ENCODE measurements around the gene ASPHD2.
A peak's percentile ranks its signal among the peaks of the same experiment; 100 is the strongest.

Gene ASPHD2

GRCh38 chr22:26479043-26479791, 50.2 kb downstream of the ASPHD2 start:
- peak; percentile 41 for FAIRE-seq

DNA sequence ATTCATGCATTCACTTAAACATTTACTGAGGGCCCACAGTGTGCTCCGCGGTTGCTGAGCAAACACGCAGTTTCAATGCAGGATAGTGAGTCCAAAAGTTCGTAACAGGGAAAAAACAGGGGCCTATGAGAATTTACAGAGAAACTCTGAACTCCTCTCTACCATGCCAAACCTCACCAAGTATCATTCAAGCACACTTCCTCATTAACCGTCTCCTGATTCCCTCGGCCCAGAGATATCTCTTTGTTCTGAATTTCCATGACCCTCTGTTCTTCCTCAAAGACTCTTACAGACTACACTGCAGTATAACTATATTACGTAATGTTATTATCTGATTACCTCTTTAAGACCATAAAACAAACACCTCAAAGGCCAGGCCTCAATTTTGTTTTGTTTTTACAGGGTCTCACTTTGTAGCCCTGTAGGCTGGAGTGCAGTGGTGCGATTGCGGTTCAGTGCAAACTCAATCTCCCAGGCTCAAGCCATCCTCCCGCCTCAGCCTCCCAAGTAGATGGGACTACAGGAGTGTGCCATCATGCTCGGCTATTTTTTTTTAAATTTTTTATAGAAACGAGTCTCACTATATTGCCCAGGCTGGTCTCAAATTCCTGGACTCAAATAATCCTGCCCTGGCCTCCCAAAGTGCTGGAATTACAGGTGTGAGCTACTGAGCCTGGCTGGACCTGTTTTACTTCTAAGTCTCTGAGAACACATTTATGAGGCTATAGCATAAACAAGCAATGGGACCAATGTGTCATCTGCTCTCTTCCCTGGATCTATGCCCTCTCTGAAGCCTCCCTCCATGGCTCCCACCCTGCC, 50.9 kb downstream of the ASPHD2 start:
- no peak for FAIRE-seq

- no peak for FAIRE-seq
These were observed 51.5 kb downstream of the ASPHD2 start for GRCh38 chr22:26480611-26480932.

GRCh38 chr22:26481112-26481693, 52.1 kb downstream of the ASPHD2 start:
- FAIRE-seq, result no peak

DNA sequence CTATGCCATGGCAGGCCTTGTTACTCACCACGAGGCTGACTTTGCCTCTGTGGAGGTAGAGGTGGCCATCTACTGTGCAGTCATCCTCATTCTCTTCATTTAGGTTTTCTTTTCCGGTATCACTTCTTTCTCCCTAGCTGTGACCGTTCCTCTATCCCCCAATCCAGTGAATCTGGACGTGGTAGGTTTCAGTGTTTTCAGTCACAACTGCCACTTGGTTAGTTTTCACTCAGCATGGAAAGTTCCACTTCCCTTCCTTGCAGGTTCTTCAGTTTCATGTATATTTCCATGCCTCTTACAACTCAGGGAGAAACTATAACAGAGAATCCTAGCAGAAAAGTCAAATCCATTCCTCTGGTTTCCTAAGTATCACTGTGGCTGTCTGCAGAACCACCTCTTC, 52.6 kb downstream of the ASPHD2 start:
- no peak for FAIRE-seq

- no peak for FAIRE-seq
These were observed 53.1 kb downstream of the ASPHD2 start for GRCh38 chr22:26482161-26482560.

DNA sequence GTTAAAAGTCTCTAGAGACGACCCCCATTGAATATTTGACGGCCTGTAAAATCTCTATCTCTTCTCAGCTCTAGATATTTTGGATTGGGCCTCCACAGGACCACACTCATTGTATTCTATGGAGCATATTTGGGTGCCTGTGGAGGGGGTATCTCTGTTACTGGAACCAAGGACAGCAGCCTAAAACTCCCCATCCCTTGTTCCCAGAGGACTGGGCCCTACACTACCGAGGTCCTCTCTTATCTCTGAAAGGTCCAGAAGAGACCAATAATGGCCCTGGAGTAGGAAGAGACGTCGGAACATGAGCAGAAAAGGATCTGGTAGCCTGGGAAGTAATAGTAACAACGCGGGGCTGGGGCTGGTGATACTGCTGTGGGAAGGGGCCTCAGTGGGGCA, 54.0 kb downstream of the ASPHD2 start:
- FAIRE-seq, result no peak

DNA sequence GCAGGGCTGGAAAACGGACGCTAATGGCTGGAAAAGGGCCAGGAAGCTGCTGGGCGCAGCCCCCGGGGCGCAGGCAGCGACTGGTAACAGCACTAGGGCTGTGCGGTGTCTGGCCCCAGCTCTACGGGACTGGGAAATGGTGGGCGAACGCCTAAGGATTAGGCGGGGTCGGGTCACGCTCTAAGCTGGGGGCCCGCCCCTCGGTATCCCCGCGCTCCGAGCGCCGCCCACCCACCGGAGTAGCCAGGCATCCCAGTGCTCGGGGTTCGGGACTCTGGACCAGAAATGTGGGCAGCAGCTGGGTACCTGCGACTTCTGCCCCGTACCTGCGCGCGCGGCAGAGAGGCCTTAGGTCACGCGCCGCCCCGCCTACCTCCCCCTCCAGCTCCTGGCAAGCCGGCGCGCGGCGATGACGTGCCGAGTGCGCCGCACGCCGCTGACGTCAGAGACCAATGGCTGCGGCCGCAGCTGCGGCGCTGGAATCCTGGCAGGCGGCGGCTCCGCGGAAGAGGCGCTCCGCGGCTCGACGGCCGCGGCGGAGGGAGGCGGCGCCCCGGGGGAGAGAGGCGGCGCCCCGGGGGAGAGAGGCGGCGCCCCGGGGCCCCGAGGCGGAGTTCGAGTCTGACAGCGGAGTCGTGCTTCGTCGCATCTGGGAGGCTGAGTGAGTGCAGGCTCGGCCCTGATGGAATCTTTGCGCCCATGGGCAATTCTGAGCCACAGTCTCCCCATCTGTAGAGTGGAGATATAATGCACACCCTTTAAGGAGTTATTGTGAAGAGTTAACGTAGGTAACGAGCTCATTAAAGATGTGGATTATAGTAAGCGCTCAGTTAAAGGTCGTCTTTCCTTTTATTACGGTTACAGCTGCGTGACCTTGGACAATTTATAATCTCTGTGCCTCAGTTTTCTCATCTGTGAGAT, 54.6 kb downstream of the ASPHD2 start, which contains the start of the genes HPS4 and SRRD:
HPS4 (minus strand) TSS at position 345 of the 921 bp plus-strand sequence. CDS start 2,021 bp downstream, outside the sequence.
SRRD (plus strand) TSS at position 439 of the 921 bp plus-strand sequence; CDS start at position 453, 14 bp downstream.
- peak; percentile 33 for FAIRE-seq

GRCh38 chr22:26484360-26484706, 55.3 kb downstream of the ASPHD2 start:
- no peak for FAIRE-seq

DNA sequence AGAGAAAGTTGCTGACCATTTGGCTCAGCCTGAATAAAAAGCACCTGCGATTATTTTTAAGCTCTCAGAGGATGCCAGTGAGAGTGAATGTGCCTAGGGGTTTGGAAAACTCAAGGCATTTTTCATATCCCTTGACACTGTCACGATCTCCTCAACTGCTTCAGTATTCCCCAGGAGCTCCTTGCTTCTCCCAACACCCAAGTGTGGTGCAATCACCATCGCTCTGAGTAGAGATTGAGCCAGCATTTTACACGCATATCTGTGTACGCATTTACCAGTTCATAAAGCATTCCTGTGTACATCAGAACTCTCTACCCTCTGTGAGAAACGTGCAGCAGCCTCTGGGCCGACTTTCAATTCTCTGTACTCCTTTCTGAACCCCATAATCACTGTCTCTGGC, 56.0 kb downstream of the ASPHD2 start:
- FAIRE-seq, result no peak

DNA sequence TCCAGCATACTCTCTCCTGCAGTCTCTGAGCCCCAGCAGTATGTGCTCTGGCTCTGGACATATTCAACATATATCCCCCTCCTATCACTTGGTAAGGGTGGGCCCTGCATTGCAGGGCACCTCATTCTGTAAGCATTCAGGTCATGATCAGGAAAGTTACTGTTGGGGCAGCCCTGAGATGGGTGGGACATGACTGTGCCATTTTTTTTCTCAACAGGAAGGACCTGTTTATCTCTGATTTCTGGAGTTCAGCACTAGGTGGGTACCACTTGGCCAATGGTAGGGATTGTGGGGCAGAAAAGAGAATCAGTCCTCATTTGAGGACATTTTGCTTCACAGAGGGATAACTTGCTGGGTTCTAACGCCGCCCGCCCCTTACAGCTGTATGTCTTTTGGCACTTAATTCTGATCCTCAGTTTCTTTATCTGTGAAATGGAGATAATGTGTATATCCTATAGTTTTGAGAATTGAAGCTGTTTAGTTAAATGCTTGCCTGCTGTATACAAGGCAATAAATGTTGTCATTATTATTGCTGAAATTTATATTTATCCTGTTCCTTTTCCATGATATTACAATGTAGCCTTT, 56.8 kb downstream of the ASPHD2 start:
- FAIRE-seq, result no peak

DNA sequence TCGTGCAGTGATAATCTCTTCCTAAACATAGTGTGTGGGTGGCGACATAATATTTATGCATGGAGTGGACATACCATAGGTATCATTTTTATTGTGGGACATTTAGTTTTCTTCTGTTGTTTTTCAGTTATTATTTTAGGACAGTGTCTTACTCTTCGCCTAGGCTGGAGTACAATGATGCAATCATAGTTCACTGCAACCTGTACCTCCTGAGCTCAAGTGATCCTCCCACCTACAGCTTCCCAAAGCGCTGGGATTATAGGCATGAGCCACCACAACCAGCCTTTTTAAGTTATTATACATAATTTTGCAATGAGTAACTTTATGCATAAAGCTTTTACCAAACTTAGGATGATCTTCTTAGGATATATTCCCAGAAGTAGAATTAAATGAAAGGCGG, 57.3 kb downstream of the ASPHD2 start:
- no peak for FAIRE-seq

- FAIRE-seq, result no peak
These were observed 58.9 kb downstream of the ASPHD2 start for GRCh38 chr22:26487996-26488395.

DNA sequence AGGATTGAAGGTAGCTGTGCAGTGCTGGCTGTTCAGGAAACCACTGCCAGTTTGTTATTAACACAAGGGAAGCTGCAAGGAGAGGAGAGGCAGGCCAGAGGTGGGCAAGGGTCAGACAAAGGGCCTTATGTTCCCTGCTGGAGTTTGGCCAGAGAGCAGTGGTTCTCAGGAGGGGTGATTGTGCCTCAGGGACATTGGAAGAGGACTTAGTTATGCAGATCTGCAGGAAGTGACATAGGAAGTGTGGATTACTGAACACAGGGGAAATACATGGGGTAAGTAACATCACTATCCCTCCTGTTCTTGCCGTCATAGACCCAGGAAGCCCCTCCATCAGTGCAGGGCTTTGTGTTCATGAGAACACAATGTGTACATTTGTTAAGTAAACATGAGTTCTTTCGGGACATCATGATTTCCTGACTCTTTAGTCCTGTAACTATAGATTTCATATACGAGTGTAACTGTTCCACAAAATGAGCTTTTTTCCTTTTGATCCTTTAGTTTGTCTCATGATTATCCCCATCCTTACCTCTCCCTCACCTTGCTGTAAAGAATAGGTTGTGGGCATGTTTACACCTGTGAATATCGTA, 60.5 kb downstream of the ASPHD2 start:
- no peak for FAIRE-seq

DNA sequence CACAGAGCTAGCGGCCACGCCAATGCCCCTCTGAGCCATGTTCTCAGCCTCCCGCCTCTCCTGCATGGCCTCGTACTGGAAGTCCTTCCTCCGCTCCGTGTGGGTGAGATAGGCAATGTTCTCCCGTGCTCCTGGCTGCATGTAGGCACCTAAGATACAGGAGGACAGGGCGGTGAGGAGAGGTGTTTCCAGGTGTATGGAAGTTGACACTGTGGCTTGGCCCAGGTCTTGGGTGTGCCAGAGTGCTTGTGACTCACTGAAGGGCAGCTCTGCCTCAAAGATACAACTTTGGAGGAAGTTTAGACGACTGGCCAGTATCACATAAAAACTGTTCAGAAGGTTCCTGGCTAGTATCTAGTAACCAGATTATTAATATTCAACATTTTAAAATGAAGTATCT, 63.2 kb downstream of the ASPHD2 start:
- no peak for FAIRE-seq

- FAIRE-seq, result no peak
These were observed 65.4 kb downstream of the ASPHD2 start for GRCh38 chr22:26494506-26494905.

Measured in islet of Langerhans (tissue), 1 donor.